ENCODE measurements around the gene CPS1. TPM values are rescaled to one million over a fixed set of nuclear protein-coding genes. Genes with fewer than 3 reads are reported as not detected.

CPS1 gene
- total RNA-seq, 1 experiment from 2014 or later, result 9.0 TPM

DNA sequence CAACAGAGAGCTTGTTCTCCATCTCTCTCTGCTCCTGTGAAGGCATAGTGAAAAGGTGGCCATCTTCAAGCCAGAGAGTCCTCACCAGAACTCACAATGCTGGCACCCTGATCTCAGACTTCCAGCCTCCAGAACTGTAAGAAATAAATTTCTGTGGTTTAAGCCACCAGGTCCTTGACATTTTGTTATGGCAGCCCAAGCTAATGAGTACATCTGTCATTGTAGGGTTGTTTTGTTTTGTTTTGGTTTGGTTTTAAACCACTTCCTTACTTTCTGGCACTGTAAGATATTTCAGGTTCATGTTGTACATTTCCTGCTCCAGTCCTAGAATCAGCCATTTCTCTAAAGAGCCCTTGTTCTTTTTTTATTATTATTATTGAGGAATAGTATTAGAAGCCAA is 171.2 kb downstream of the CPS1 start:
- Mint-ChIP-seq H3K36me3 (no peaks in the 10 kb centered on the region), H3K27ac (no peak overlapping the region), H3K4me3 (no peak overlapping the region), H3K27me3 (ENCODE audit: low read depth) (no peaks in the 10 kb centered on the region), H3K4me1 (peaks cover 9% of the 10 kb centered on the region), H3K9me3 (no peaks in the 10 kb centered on the region)
- ChIA-PET POLR2A (no interaction called here), CTCF (no interaction called here)
- no peak for ATAC-seq
- DNase-seq (ENCODE audit: low spot score), result no peak
- TF ChIP-seq ZNF416 (CRISPR knock-in tag; IDR thresholded peaks at IDR 0.05) (no peak), ELF4 (CRISPR knock-in tag; IDR thresholded peaks at IDR 0.05; ENCODE audit: low read depth) (no peak), SMAD3 (CRISPR knock-in tag; IDR thresholded peaks at IDR 0.05; ENCODE audit: borderline replicate concordance) (no peak), MXD4 (CRISPR knock-in tag; IDR thresholded peaks at IDR 0.05; ENCODE audit: borderline replicate concordance) (no peak), FOXP1 (CRISPR knock-in tag; IDR thresholded peaks at IDR 0.05; ENCODE audit: borderline replicate concordance) (no peak), ATF1 (CRISPR knock-in tag; IDR thresholded peaks at IDR 0.05) (no peak), FOXK1 (CRISPR knock-in tag; IDR thresholded peaks at IDR 0.05) (no peak), ZNF396 (CRISPR knock-in tag; IDR thresholded peaks at IDR 0.05; ENCODE audit: borderline replicate concordance) (no peak), GRHL2 (CRISPR knock-in tag; IDR thresholded peaks at IDR 0.05; ENCODE audit: insufficient replicate concordance, severe bottlenecking) (no peak), NR3C1 (CRISPR knock-in tag; conservative IDR thresholded peaks at IDR 0.05; ENCODE audit: low read depth) (no peak)
- TF ChIP-seq, protein P1, sequence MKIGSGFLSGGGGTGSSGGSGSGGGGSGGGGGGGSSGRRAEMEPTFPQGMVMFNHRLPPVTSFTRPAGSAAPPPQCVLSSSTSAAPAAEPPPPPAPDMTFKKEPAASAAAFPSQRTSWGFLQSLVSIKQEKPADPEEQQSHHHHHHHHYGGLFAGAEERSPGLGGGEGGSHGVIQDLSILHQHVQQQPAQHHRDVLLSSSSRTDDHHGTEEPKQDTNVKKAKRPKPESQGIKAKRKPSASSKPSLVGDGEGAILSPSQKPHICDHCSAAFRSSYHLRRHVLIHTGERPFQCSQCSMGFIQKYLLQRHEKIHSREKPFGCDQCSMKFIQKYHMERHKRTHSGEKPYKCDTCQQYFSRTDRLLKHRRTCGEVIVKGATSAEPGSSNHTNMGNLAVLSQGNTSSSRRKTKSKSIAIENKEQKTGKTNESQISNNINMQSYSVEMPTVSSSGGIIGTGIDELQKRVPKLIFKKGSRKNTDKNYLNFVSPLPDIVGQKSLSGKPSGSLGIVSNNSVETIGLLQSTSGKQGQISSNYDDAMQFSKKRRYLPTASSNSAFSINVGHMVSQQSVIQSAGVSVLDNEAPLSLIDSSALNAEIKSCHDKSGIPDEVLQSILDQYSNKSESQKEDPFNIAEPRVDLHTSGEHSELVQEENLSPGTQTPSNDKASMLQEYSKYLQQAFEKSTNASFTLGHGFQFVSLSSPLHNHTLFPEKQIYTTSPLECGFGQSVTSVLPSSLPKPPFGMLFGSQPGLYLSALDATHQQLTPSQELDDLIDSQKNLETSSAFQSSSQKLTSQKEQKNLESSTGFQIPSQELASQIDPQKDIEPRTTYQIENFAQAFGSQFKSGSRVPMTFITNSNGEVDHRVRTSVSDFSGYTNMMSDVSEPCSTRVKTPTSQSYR (CRISPR knock-in tag; IDR thresholded peaks at IDR 0.05), result no peak
- TF ChIP-seq, protein P2, sequence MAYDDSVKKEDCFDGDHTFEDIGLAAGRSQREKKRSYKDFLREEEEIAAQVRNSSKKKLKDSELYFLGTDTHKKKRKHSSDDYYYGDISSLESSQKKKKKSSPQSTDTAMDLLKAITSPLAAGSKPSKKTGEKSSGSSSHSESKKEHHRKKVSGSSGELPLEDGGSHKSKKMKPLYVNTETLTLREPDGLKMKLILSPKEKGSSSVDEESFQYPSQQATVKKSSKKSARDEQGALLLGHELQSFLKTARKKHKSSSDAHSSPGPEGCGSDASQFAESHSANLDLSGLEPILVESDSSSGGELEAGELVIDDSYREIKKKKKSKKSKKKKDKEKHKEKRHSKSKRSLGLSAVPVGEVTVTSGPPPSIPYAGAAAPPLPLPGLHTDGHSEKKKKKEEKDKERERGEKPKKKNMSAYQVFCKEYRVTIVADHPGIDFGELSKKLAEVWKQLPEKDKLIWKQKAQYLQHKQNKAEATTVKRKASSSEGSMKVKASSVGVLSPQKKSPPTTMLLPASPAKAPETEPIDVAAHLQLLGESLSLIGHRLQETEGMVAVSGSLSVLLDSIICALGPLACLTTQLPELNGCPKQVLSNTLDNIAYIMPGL (CRISPR knock-in tag; IDR thresholded peaks at IDR 0.05), result no peak
- TF ChIP-seq, protein P3, sequence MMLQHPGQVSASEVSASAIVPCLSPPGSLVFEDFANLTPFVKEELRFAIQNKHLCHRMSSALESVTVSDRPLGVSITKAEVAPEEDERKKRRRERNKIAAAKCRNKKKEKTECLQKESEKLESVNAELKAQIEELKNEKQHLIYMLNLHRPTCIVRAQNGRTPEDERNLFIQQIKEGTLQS (CRISPR knock-in tag; conservative IDR thresholded peaks at IDR 0.05), result no peak
- TF ChIP-seq, protein P4, sequence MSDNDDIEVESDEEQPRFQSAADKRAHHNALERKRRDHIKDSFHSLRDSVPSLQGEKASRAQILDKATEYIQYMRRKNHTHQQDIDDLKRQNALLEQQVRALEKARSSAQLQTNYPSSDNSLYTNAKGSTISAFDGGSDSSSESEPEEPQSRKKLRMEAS (CRISPR knock-in tag; IDR thresholded peaks at IDR 0.05), result no peak
- TF ChIP-seq, protein P5, sequence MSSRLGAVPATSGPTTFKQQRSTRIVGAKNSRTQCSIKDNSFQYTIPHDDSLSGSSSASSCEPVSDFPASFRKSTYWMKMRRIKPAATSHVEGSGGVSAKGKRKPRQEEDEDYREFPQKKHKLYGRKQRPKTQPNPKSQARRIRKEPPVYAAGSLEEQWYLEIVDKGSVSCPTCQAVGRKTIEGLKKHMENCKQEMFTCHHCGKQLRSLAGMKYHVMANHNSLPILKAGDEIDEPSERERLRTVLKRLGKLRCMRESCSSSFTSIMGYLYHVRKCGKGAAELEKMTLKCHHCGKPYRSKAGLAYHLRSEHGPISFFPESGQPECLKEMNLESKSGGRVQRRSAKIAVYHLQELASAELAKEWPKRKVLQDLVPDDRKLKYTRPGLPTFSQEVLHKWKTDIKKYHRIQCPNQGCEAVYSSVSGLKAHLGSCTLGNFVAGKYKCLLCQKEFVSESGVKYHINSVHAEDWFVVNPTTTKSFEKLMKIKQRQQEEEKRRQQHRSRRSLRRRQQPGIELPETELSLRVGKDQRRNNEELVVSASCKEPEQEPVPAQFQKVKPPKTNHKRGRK (CRISPR knock-in tag; IDR thresholded peaks at IDR 0.05; ENCODE audit: borderline replicate concordance), result no peak

Other genes starting within 250 kb of the CPS1 start
- not detected in 3 replicates for gene MYL1, start 241.4 kb upstream of the CPS1 start, total RNA-seq (2021)
- gene LANCL1, start 79.8 kb upstream of the CPS1 start, total RNA-seq (2021), result 35.9 to 54.0 TPM (median 52.0 TPM) in 3 replicates